Renal cortex interstitium (tissue), 15 donors: ENCODE results near the gene DNAH12. TPM values are rescaled to one million over a fixed set of nuclear protein-coding genes. Genes with fewer than 3 reads are reported as not detected.

ENCODE experiments used
- DNase-seq, 11 donors: peaks; one replicate each; pipeline ENCODE4 v3.0.0-alpha.2; 2013; ENCODE audit warnings: low read depth in 9 of 11, low spot score in 4 of 11; ENCODE audit errors: extremely low read depth in 1 of 11
- long read RNA-seq, 16 experiments: transcript quantifications; one replicate each; lab custom pipeline, GENCODE V29; 2026
- polyA plus RNA-seq, 3 donors: library from polyadenylated mRNA; unstranded; fragments of 120-200 nt; gene quantifications; one replicate each; pipeline ENCODE4 v1.2.1, GENCODE V29; 2013; ENCODE audit not compliant: insufficient read length in 3 of 3

Gene DNAH12, protein sequence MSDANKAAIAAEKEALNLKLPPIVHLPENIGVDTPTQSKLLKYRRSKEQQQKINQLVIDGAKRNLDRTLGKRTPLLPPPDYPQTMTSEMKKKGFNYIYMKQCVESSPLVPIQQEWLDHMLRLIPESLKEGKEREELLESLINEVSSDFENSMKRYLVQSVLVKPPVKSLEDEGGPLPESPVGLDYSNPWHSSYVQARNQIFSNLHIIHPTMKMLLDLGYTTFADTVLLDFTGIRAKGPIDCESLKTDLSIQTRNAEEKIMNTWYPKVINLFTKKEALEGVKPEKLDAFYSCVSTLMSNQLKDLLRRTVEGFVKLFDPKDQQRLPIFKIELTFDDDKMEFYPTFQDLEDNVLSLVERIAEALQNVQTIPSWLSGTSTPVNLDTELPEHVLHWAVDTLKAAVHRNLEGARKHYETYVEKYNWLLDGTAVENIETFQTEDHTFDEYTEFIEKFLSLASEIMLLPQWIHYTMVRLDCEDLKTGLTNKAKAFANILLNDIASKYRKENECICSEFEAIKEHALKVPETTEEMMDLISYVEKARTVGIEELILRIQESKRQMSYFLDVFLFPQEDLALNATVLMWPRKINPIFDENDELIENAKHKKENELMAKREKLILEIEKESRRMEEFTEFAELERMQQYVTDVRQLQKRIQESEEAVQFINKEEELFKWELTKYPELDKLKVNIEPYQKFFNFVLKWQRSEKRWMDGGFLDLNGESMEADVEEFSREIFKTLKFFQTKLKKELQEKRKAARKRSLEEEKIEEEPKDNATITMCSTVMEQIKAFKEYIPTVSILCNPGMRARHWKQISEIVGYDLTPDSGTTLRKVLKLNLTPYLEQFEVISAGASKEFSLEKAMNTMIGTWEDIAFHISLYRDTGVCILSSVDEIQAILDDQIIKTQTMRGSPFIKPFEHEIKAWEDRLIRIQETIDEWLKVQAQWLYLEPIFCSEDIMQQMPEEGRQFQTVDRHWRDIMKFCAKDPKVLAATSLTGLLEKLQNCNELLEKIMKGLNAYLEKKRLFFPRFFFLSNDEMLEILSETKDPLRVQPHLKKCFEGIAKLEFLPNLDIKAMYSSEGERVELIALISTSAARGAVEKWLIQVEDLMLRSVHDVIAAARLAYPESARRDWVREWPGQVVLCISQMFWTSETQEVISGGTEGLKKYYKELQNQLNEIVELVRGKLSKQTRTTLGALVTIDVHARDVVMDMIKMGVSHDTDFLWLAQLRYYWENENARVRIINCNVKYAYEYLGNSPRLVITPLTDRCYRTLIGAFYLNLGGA (N-terminal part only)
- 1 to 10 TPM; 1.1 to 1.7 (median 1.3) TPM for polyA plus RNA-seq
- long read RNA-seq, donor 1 = 0 reads
- long read RNA-seq, donor 2 = 0 reads
- long read RNA-seq, donor 3 = 0 reads
- long read RNA-seq, donor 4 = 0 reads
- long read RNA-seq, donor 5 = 0 reads
- long read RNA-seq, donor 6 = 0 reads
- long read RNA-seq, donor 7 = 0 reads
- long read RNA-seq, donor 8 = 0 reads
- long read RNA-seq, donor 9 = 0 reads
- long read RNA-seq, donor 10, partial matches to known transcripts = 0 of 1 reads
- long read RNA-seq, donor 10, other reads (novel, unspliced or antisense) = 0 of 1 reads
- long read RNA-seq, donor 11 = 0 reads
- long read RNA-seq, donor 12, partial matches to known transcripts = 0 of 1 reads
- long read RNA-seq, donor 12, other reads (novel, unspliced or antisense) = 0 of 1 reads
- long read RNA-seq, donor 13 = 0 reads
- long read RNA-seq, donor 14 = 0 reads
- long read RNA-seq, donor 15 = 0 reads
- long read RNA-seq, donor 16 = 0 reads

DNA sequence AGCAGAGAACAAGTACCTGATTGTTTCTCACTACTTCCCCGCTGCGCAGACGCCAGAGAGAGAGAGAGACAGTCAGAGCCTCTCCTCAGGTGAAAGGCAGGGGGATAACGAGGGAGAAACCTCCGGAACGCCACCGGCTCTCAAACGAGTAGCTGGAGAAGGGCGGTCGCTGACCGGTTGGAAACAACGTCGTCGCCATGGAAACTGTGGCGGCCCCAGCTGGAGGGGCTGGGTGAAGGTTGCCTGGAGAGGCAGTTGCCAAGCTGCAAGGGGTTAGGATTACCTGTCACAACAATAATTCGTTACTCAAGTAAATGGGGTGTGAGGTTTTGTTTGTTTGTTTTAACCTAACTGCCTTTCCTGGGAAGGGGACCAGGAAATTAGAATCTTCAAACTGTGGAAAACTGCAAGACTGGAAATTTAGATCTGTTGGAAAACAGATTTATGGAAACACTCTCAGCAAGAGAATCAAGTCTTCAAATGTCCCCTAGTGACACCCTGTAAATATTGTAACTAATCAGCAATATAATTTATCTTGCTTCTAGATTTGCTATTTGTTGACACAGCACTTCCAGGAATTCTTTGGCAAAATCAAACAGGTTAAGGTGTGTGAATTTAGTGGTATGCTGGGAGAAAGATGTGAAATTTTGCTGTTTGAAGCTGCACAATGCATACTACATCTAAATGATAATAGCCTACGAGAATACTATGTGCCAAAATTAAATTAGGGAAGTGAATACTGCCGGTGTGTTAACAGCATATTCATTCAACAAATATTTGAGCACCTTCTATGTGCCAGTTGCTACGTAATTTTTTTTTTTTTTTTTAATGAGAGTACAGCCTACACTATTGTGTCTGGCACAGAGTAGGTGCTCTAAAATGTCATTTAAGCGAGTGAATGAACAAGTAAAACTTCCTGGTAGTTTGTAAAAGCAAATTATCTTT is at the start of gene DNAH12:
Gene DNAH12 (minus strand): TSS at position 164 of the 945 bp plus-strand sequence. CDS start 1,474 bp downstream, outside the sequence.
- peak; percentile 67 to 91 (median 82) for DNase-seq

DNA sequence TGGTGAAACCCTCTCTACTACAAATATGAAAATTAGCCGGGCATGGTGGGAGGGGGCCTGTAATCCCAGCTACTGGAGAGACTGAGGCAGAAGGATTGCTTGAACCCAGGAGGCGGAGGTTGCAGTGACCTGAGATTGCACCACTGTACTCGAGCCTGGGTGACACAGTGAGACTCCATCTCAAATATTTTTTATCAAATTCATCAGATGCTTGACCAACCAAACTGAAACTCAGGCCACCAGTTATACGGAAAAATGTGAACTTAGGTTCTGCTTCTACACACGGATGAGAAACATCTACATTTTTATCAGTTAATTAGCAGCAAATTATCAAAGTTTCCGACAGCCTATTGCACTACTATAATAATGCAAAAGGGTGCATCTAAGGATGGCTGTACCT is 48.2 kb upstream of the DNAH12 start:
- DNase-seq = no peak

DNA sequence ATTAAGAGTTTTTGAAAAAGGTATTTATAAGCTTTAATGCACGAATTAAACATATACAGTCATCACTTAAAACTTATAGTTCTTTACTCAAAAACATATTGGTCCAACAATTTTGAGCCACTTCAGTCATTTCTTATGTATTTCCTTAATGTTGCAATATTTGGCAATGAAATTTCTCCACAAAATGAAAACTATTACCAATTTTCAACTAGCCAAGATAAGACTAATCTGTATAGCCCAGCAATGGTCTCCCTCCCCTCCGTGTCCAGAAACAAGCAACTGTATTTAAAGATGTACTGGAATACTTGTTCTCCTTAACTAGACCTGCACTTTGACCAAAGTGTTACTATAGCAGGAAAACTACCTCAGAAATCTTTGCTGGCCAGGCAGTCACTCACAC is 43.8 kb upstream of the DNAH12 start:
- no peak for DNase-seq

DNA sequence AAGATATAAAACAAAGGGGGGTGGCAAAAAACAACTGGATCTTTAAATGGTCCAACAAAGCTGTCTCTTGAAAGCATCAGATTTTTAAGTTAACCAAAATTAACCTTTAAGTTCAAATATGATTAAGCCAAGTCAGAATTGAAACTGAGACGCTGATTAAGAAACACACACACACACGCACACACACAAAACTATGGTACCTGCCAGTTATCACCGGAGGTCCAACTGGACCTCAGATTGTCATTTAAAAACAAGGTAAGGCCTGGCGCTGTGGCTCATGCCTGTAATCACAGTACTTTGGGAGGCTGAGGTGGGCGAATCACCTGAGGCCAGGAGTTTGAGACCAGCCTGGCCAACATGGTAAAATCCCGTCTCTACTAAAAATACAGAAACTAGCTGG is 42.6 kb upstream of the DNAH12 start:
- no peak for DNase-seq

DNA sequence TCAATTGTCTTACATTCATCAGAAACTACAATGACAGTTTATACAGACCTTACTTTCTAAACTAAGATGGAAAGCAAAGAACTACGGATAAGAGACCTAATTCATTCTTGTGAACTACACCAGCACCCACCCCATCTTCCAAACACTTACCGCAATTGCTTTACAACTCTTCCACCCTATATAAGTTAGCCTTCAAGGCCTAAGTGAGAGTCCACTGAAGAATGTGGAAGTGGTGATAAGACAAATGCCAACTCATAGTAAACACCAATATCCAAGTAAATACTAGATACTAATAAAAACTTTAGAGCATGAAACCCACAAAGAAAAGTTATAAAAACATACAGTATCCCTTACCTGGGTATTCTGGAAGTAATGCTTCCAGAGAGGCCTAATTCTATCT is 39.4 kb upstream of the DNAH12 start:
- no peak for DNase-seq

DNA sequence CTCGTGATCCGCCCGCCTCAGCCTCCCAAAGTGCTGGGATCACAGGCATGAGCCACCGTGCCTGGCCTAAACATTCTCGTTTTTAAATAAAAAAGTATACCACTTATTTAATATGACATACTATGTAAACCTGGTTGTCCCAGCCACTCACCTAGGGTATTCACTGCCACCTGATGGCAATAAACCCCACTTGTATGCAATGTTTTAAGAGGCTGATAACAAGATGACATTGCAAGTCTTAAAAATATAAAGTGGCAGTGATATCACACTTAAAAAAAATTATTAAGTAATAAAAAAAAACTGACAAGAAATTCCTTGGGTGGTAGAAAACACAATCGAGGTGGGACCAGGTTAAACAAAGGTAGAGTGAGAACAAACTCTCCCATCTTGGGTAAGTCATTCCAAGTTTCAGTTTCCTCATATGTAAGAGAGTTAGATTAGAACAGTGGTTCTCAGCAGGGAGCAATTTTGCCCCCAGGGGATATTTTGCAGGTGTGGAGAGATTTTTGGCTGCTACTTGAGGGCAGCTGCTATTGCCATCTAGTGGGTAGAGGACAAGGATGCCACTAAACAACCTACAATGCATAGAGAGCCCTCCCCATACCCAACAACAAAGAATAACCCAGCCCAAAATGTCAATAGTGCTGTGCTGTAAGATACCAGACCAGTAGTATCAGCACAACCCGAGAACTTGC is 38.5 kb upstream of the DNAH12 start:
- DNase-seq = peak in 1 of 11 donors; percentile 11

DNA sequence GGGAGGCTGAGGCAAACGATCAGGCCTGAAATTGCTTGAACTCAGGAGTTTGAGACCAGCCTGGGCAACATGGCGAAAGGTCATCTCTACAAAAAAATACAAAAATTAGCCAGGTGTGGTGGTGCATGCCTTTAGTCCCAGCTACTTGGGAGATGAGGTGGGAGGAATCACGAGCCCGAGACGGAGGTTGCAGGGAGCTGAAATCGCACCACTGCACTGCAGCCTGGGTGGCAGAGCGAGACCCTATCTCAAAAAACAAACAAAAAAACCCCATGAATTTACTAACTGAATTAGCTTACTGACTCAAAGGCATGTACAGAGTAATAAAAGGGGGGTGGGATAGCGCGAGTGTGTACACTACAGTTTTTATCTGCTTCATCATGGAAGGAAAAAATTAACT is 33.7 kb upstream of the DNAH12 start:
- DNase-seq = peak in 1 of 11 donors; percentile 24

DNA sequence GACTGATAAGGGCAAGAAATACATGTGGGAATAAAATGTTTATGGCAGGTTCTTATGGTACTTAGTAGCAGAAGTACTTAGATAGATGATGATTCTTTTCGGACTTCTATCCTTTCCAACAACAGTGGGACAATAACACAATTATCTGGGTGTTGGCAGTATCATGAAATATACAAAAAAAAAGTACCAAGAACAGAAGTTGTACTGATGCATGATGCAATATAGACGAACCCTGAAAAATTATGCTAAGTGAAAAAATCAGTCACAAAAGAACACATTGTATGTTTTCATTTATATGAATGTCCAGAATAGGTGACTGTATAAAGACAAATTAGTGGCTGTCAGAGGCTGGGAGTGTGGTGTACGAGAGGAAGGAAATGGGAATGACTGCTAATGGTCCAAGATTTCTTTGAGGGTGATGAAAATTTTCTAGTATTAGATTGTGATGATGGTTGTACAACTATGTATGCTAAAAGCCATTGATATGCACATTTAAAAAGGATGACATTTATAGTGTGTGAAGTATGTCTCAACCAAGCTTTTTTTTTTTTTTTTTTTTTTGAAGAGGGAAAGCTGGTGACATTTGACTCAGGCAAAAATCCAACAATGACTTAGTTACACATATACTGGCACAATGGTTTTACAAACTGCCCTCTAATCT is 32.0 kb upstream of the DNAH12 start:
- no peak for DNase-seq

DNA sequence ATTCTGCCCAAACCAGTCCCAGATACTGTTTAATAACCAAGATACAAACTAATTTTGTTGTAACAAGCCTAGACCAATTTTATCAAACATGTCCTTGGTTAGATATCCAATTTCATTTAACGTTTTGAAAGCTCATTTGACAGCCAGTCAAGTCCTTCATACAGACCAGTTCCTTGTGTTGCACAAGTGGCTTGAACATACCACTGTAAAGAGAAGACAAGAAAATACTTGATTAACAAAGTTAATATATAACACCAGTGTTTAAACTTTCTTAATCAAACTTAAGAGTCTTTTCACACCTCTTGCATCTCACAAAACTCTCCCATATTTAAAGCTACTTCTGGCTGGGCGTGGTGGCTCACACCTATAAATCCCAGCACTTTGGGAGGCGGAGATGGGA is 28.0 kb upstream of the DNAH12 start:
- no peak for DNase-seq

DNA sequence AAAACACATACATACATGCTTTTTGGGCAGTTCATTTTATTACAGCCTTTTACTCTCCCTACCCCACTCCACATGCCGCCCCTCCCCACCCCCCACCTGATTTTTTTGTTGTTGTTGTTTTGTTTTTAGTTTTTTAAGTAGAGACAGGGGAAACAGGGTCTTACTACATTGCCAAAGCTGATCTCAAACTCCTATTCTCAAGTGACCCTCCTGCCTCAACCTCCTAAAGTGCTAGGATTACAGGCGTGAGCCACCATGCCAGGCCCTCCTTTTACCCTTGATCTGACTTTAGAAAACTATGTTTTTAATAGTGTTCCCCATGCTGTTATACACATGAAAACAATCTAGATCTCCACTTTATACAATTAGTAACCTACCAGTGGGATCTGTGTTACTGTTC is 26.7 kb upstream of the DNAH12 start:
- DNase-seq = no peak

DNA sequence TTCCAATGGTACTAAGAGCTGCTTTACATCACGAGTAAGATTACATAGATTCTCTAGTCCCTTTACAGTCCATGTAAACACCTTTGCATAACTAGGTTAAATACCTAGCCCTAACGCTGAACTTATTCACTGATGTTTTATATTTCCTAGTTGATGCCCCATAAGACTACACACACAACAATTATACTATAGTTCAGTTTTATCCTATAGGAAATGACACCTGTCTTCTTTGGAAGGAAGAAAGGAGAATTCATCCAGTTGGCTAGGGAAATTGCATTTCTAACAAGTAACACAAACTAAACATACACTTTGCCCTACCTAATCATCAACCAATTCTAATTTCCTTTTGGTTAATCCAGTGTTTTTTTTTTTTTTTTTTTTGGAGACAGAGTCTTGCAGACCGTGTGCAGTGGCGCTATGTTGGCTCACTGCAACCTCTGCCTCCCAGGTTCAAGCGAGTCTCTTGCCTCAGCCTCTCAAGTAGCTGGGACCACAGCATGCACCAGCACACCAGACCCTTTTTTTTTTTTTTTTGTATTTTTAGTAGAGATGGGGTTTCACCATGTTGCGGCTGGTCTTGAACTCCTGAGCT is 25.8 kb upstream of the DNAH12 start:
- no peak for DNase-seq

DNA sequence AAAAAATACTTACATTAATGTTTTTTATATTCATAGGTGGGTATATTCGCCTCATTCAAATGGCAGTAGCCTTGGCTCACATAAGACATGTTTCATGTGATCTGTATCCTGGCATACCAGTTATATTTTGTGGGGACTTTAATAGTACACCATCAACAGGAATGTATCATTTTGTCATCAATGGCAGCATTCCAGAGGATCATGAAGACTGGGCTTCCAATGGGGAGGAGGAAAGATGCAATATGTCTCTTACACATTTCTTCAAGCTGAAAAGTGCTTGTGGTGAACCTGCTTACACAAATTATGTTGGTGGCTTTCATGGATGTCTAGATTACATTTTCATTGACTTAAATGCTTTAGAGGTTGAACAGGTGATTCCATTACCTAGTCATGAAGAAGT is 15.4 kb upstream of the DNAH12 start:
- no peak for DNase-seq

DNA sequence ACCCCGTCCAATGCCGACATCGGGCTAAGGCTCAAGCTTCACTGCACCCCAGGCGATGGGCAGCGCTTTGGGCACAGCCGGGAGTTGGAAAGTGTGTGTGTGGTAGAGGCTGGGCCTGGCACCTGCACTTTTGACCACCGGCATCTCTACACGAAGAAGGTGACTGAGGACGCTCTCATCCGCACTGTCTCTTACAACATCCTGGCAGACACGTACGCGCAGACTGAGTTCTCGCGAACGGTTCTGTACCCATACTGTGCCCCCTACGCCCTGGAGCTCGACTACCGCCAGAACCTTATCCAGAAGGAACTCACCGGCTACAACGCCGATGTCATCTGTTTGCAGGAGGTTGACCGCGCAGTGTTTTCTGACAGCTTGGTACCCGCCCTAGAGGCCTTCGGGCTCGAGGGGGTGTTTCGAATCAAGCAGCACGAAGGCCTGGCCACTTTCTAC is 13.0 kb upstream of the DNAH12 start:
- no peak for DNase-seq

DNA sequence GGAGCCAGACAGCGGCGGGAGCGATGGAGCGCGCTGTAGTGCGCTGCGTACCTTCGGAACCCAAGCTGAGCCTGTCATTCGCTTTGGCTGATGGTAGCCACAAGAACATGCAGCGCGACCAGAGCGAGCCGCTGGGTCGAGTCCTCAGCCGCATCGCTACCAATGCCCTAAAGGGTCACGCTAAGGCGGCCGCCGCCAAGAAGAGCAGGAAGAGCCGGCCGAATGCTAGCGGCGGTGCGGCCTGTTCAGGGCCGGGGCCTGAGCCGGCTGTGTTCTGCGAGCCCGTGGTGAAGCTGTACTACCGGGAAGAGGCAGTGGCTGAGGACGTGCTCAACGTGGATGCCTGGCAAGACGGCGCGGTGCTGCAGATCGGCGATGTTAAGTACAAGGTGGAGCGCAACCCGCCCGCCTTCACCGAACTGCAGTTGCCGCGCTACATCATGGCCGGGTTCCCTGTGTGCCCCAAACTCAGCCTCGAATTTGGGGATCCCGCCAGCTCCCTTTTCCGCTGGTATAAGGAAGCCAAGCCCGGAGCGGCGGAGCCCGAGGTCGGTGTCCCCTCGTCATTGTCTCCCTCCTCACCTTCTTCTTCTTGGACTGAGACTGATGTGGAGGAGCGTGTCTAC is 12.4 kb upstream of the DNAH12 start:
- no peak for DNase-seq

DNA sequence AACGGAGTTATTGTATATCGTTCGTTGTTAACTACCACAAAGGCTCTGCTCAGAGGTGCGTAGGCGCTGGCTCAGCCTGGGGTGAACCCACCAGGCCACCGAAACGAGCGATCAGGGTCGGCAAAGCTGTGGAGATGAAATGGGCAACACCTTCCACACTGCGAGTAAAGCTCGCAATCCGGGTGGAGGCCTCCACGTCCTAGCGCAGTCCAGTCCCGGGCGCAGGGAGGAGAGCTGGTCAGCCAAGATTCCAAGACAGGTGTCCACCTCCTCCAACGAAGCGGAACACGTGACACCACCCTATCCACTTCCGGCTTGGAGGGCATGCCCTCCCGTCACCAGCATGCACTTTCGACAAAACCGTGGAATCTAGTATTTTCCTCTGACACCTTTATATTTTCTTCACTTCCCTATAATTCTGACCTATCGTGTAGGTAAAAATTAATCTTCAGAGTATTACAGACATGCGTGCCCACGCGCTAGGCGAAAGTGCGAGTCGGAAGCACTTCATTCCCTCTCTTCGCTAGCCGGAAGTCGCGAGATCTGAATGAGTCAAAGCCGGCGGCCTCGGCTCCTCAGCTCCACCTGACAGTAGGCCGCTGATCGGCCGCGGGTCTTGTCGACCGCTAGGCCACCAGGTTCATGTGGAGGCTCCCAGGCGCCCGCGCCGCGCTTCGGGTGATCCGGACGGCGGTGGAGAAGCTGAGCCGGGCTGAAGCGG is 11.8 kb upstream of the DNAH12 start, which contains the start of gene PDE12:
Gene PDE12 (plus strand): TSS at position 537 of the 721 bp plus-strand sequence. CDS start 106 bp downstream, at position 643.
- DNase-seq = peak; percentile 65 to 95 (median 85)
